Transverse colon (tissue), 4 donors: ENCODE measurements around the gene HNRNPM. TPM values are rescaled to one million over a fixed set of nuclear protein-coding genes. Genes with fewer than 3 reads are reported as not detected.

Source experiments
- DNase-seq: peaks from one replicate; pipeline ENCODE4 v3.0.0-alpha.2; 2019
- H3K27ac ChIP-seq, 4 donors: fragments of 200-600 bp; sonication (generic); 2 replicates each; pipeline ENCODE4 v1.5.1; 2016 to 2018; ENCODE audit warnings: inconsistent platforms in 4 of 4
- H3K27me3 ChIP-seq: fragments of 200-600 bp; sonication (generic); 2 replicates; pipeline ENCODE4 v1.5.1; 2017; ENCODE audit warnings: inconsistent platforms
- H3K36me3 ChIP-seq, 4 donors: fragments of 200-600 bp; sonication (generic); 2 replicates each; pipeline ENCODE4 v1.5.1; 2017 to 2019; ENCODE audit warnings: inconsistent platforms in 4 of 4
- H3K4me1 ChIP-seq, 4 donors: fragments of 200-600 bp; sonication (generic); 2 replicates each; pipeline ENCODE4 v1.5.1; 2017 to 2020; ENCODE audit warnings: inconsistent platforms in 4 of 4
- H3K4me3 ChIP-seq, 4 donors: fragments of 200-600 bp; sonication (generic); 1 replicate in 1 of 4; 2 replicates in 3 of 4; pipeline versions ENCODE4 v1.5.1 to v1.6.1; 2017 to 2019; ENCODE audit warnings: inconsistent platforms in 4 of 4
- H3K9me3 ChIP-seq, 2 donors: fragments of 200-600 bp; sonication (generic); 2 replicates each; pipeline ENCODE4 v1.5.1; 2017 to 2019; ENCODE audit warnings: inconsistent platforms in 2 of 2
- CTCF ChIP-seq, 5 experiments: fragments of 200-600 bp in 3 of 5; fragments of 450-650 bp in 2 of 5; sonication (generic) in 3 of 5; IDR thresholded peaks; 1 replicate in 2 of 5; 2 replicates in 3 of 5; pipeline ENCODE4 v1.5.1; 2016 to 2017; ENCODE audit warnings: antibody characterized with exemption in 5 of 5, inconsistent platforms in 3 of 5, mild to moderate bottlenecking in 2 of 5, moderate library complexity in 1 of 5
- EP300 ChIP-seq: sonication (generic); formaldehyde crosslinking; IDR thresholded peaks from one replicate; pipeline ENCODE4 v1.6.1; 2017; ENCODE audit warnings: antibody characterized with exemption, low read depth
- POLR2A ChIP-seq: fragments of 450-650 bp; IDR thresholded peaks from one replicate; pipeline ENCODE4 v1.6.1; 2016; ENCODE audit warnings: antibody characterized with exemption, mild to moderate bottlenecking, moderate library complexity
- POLR2AphosphoS5 ChIP-seq, 3 donors: sonication (generic); formaldehyde crosslinking; IDR thresholded peaks; one replicate each; pipeline ENCODE4 v1.6.1; 2016; ENCODE audit warnings: antibody characterized with exemption in 3 of 3
- WGBS, 2 donors: methylation state at CpG; one replicate each; pipeline ENCODE4 v1.1.5; 2018; ENCODE audit warnings: low coverage in 1 of 2; 5-methylcytosine and 5-hydroxymethylcytosine counted together
- in situ Hi-C, 4 donors: fragments of 200-750 bp; cut with MboI; loops; one replicate each; pipeline versions ENCODE4 v1.15.0 to v1.15.1; 2017; ENCODE audit warnings: low sequenced_read_pairs in 3 of 4, low pct_ligation_motif_present in 1 of 4, low pct_unique_long_range_greater_than_20kb in 1 of 4
- intact Hi-C: fragments of 100-400 bp; cut with DNase I; formaldehyde crosslinking; loops from one replicate; pipeline ENCODE4 v1.15.1; 2023; ENCODE audit warnings: low total_unique reads
- total RNA-seq, 4 donors: library from RNA; depleted of rRNA; stranded (reverse); fragments of >200 nt; gene quantifications; one replicate each; pipeline ENCODE4 v1.1.0, GENCODE V29; 2016

HNRNPM gene
- total RNA-seq, 4 donors from 2014 or later, result 72.2 to 164 (median 101) TPM

DNA sequence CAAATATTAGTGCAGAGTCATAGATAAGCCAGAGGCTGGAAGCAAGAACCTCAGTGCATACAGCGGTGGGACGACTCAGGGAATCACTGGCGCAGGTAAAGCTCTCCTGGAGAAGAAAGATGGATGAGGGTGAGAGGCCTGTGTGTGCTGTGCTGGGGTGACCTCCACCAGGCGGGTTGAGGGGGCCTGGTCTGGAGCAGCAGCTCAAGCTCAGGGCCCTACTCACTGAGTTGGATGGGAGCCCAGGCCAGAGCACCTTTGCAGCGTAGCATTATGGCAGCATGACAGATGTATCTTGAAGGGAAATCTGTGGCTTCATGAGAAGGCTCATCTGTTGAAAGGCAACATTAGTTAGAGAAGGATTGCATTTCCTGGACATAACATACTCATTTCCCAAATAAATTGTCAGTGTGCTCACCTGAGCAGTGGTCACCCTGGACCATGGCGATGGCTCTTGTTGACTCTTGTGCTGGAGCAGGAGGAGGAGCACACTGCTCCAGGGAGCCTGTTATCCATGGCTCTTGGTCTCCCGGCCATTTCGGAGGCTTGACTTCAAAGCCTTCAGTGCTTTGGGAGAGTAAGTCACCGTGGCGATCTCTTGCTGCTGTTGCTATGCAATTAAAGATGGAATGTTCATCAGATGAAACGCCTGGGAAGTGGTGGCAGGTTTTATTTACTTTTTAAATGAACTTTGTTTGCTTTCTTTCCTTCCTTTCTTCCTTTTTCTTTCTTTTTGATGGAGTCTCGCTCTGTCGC is 25.0 kb downstream of the HNRNPM start:
- Histone ChIP-seq H3K9me3 (no peaks in the 10 kb centered on the region), H3K36me3 (peaks cover 2 to 89% (median 51%) of the 10 kb centered on the region in 4 donors), H3K4me1 (peaks cover 0 to 4% (median 0%) of the 10 kb centered on the region in 4 donors), H3K27ac (no peak overlapping the region), H3K27me3 (no peaks in the 10 kb centered on the region), H3K4me3 (no peak overlapping the region)
- intact Hi-C loops, result no loop called here
- in situ Hi-C loops, result no loop called here
- no peak for DNase-seq
- TF ChIP-seq EP300 (no peak), POLR2AphosphoS5 (IDR thresholded peaks at IDR 0.05) (no peak), POLR2A (no peak), CTCF (IDR thresholded peaks at IDR 0.05) (no peak)
- 81 to 83% methylated on average over 5 to 13 of the region's 13 CpGs for WGBS, 2 donors

DNA sequence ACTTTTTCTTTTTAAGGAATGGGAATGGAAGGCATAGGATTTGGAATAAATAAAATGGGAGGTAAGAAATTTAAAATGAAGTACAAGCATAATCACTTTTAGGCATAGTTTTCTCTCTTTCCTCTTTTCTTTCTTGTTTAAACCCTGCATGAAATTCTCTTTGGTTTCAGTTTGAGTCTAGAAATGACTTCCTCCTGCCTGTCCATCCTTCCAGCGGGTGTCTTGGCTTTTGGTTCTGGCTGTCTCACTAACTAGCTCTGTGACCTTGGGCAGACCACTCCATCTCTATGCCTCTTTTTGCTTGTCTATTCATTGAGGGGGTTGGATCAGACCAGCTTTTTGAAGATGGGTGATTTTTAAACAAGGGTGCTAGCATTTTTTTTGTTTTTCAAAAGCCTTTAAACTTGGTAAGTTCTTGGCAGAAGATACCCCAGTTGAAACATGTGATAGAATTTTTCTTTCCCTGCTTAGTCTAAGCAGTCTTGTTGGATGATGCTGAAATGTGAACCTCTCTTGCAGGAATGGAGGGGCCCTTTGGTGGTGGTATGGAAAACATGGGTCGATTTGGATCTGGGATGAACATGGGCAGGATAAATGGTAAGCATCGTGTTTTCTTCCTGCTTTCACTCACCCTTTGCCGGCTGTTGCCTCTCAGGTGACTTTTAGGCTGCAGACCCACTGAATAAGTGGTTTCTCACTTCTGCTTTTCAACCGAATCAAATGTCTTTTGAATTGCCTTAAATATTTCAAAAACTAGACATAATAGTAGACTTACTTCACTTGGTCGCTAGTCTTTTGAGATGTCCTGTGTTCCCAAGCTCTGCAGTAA is 29.1 kb downstream of the HNRNPM start:
- Histone ChIP-seq H3K27ac (no peak overlapping the region), H3K27me3 (no peaks in the 10 kb centered on the region), H3K4me1 (peaks cover 0 to 4% (median 0%) of the 10 kb centered on the region in 4 donors), H3K4me3 (no peak overlapping the region), H3K36me3 (peaks cover 0 to 70% (median 36%) of the 10 kb centered on the region in 4 donors), H3K9me3 (no peaks in the 10 kb centered on the region)
- in situ Hi-C loops, result no loop called here
- TF ChIP-seq EP300 (no peak), POLR2A (no peak), POLR2AphosphoS5 (IDR thresholded peaks at IDR 0.05) (no peak), CTCF (IDR thresholded peaks at IDR 0.05) (no peak)
- no peak for DNase-seq
- WGBS, 2 donors, result 68 to 75% methylated on average over 6 of the region's 6 CpGs
- intact Hi-C loops, result no loop called here

- WGBS, 2 donors, result 94% methylated on average over 1 of the region's 1 CpG; no CpG with 5 or more reads in 1 of the 2 donors
- intact Hi-C loops (no loop called here), in situ Hi-C loops (no loop called here)
These were observed 30.2 kb downstream of the HNRNPM start for GRCh38 chr19:8475005-8475404.

More at GRCh38 chr19:8475005-8475404, 30.2 kb downstream of the HNRNPM start:
- Histone ChIP-seq H3K27me3 (no peaks in the 10 kb centered on the region), H3K9me3 (no peaks in the 10 kb centered on the region), H3K4me3 (no peak overlapping the region), H3K27ac (no peak overlapping the region), H3K36me3 (peaks cover 0 to 64% (median 28%) of the 10 kb centered on the region in 4 donors), H3K4me1 (peaks cover 0 to 4% (median 0%) of the 10 kb centered on the region in 4 donors)
- DNase-seq, result no peak
- TF ChIP-seq POLR2AphosphoS5 (IDR thresholded peaks at IDR 0.05) (no peak), POLR2A (no peak), CTCF (IDR thresholded peaks at IDR 0.05) (no peak), EP300 (no peak)
